Mucosa of descending colon (tissue), 3 donors: ENCODE measurements around the gene IFI27. TPM values are rescaled to one million over a fixed set of nuclear protein-coding genes. Genes with fewer than 3 reads are reported as not detected.

ENCODE experiments used
- ATAC-seq: fragments of 200-7000 bp; cut with Tn5 transposase; one replicate; pipeline ENCODE4 v1.9.1; 2020; ENCODE audit warnings: mild to moderate bottlenecking, moderate library complexity
- DNase-seq, 3 donors: peaks; one replicate each; pipeline ENCODE4 v3.0.0-alpha.2; 2020
- H3K36me3 ChIP-seq: fragments of 200-600 bp; one replicate; pipeline ENCODE4 v1.8.0; 2021; ENCODE audit warnings: low read depth, mild to moderate bottlenecking
- H3K4me1 ChIP-seq: fragments of 200-600 bp; one replicate; pipeline ENCODE4 v1.8.0; 2021; ENCODE audit warnings: low read depth, mild to moderate bottlenecking
- H3K4me3 ChIP-seq: fragments of 200-600 bp; one replicate; pipeline ENCODE4 v1.8.0; 2021; ENCODE audit warnings: mild to moderate bottlenecking
- H3K9me3 ChIP-seq: fragments of 200-600 bp; one replicate; pipeline ENCODE4 v1.8.0; 2021; ENCODE audit warnings: mild to moderate bottlenecking
- intact Hi-C, 2 donors: fragments of 100-400 bp; cut with DNase I in 1 of 2; cut with micrococcal nuclease in 1 of 2; formaldehyde crosslinking; loops; one replicate each; pipeline versions ENCODE4 v1.11.0 to v1.11.1; 2022; cut with DNase I, micrococcal nuclease
- total RNA-seq, 3 donors: library from RNA; stranded (reverse); fragmentation: NEBNext Ultra II Directional in 2 of 3; extraction: Animal tissue kit (Norgen Biotek cat#: 25700) in 2 of 3; gene quantifications; one replicate each; pipeline versions ENCODE4 v1.2.1 to v1.2.4, GENCODE V29; 2021 to 2023
- TF ChIP-seq, protein P1 (sequence below): fragments of 200-600 bp; IDR thresholded peaks from one replicate; pipeline ENCODE4 v1.8.0; 2022; ENCODE audit warnings: antibody characterized with exemption, mild to moderate bottlenecking
- donor health status: DM: no; HTN: no; CAD: no; lungs with moderate emphysema.
- donor health status: DM: no; HTN: no; CAD: no.
- donor health status: DM: no; HTN: yes; CAD: no.

Gene IFI27
- total RNA-seq, 3 donors from 2014 or later: 427 to 1,655 (median 710) TPM

DNA sequence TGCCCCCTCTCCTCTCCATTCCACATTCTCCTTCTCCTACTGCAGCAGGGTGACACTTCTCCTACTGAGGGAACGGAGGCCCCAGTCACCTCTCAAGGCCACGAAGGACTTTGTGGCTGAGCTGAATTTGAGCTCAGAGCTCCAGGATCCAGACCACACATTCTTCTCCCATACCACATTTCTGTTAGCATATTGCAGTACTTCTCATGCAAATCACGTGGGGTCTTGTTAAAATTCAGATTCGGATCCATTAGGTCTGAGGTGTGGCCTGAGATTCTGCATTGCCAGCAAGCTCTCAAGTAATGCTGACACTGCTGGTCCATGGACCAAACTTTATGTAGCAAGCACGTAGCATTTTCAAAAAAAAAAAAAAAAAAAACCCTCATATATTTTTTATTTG is 28.5 kb downstream of the IFI27 start:
- Histone ChIP-seq H3K36me3 (no peaks in the 10 kb centered on the region), H3K9me3 (no peaks in the 10 kb centered on the region), H3K4me1 (no peaks in the 10 kb centered on the region), H3K4me3 (no peak overlapping the region)
- ATAC-seq: no peak
- TF ChIP-seq, protein P1, sequence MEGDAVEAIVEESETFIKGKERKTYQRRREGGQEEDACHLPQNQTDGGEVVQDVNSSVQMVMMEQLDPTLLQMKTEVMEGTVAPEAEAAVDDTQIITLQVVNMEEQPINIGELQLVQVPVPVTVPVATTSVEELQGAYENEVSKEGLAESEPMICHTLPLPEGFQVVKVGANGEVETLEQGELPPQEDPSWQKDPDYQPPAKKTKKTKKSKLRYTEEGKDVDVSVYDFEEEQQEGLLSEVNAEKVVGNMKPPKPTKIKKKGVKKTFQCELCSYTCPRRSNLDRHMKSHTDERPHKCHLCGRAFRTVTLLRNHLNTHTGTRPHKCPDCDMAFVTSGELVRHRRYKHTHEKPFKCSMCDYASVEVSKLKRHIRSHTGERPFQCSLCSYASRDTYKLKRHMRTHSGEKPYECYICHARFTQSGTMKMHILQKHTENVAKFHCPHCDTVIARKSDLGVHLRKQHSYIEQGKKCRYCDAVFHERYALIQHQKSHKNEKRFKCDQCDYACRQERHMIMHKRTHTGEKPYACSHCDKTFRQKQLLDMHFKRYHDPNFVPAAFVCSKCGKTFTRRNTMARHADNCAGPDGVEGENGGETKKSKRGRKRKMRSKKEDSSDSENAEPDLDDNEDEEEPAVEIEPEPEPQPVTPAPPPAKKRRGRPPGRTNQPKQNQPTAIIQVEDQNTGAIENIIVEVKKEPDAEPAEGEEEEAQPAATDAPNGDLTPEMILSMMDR: no peak
- intact Hi-C loops: loop anchor here (5.0 to 10.0 kb wide), 2 partner anchors 102 to 104 kb away; no protein-coding TSS in a partner anchor
- no peak for DNase-seq

DNA sequence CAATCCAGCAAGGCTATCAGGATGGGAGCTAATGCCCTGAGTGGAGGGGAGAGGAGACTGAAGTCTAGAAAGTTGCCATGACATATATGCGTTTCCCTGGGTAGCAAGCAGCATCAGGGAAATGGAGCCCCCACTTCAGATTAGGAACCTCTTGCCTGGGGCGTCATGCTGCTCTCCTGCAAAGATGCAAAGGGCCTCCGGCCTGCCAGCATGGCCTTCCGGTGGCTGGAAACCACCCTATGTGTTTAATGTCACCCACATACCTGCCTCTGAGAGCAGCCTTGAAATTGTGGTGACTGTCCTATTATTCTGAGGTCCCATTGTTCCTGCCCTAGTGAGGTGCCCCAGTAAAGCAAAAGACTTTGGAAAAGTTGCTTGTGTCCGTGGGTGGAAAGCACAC is 28.9 kb downstream of the IFI27 start:
- Histone ChIP-seq H3K4me1 (no peaks in the 10 kb centered on the region), H3K9me3 (no peaks in the 10 kb centered on the region), H3K36me3 (no peaks in the 10 kb centered on the region), H3K4me3 (no peak overlapping the region)
- intact Hi-C loops: loop anchor here (5.0 to 10.0 kb wide), 2 partner anchors 102 to 105 kb away; no protein-coding TSS in a partner anchor
- DNase-seq (no peak), ATAC-seq (no peak)
- TF ChIP-seq, protein P1: no peak

DNA sequence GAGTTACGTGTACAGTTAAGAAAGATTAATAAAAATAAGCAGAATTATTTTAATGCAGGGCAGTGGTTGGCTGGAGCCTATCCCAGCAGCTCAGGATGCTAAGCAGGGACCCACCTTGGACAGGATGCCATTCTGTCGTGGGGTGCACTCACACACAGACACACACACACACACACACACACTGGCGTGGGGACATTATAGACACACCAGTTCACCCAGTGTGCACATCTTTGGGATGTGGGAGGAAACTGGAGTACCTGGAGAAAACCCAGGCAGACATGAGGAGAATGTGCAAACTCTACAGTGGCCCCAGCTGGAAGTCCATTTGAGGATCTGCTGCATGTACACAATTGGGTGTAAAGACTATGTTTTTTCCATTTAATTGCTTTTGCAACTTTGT is 31.7 kb downstream of the IFI27 start:
- intact Hi-C loops: no loop called here
- no peak for ATAC-seq
- no peaks in the 10 kb centered on the region for H3K4me1 ChIP-seq

DNA sequence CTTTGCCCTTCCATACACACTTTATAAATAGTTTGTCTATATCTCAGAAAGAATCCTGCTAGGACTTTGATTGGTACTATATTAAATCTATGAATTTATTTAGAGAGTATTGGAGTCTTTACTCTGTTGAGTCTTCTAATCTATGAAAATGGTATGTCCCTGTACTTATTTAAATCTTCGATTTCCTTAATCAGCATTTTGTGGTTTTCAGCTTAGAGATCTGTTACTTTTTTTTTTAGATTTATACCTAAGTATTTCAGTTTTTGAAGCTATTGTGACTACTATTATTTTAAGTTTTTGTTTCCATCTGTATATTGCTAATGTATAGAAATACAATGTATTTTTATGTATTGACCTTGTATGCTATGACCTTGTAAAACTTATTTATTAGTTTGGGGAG is 32.3 kb downstream of the IFI27 start:
- Histone ChIP-seq H3K36me3 (no peaks in the 10 kb centered on the region), H3K4me1 (no peaks in the 10 kb centered on the region), H3K4me3 (no peak overlapping the region), H3K9me3 (no peaks in the 10 kb centered on the region)
- DNase-seq (no peak), ATAC-seq (no peak)
- TF ChIP-seq, protein P1: no peak
- intact Hi-C loops: no loop called here

More for the DNA sequence above, 31.7 kb downstream of the IFI27 start:
- no peaks in the 10 kb centered on the region for H3K36me3 ChIP-seq
- TF ChIP-seq, protein P1: no peak
- no peak overlapping the region for H3K4me3 ChIP-seq
- H3K9me3 ChIP-seq: no peaks in the 10 kb centered on the region
- DNase-seq: no peak

DNA sequence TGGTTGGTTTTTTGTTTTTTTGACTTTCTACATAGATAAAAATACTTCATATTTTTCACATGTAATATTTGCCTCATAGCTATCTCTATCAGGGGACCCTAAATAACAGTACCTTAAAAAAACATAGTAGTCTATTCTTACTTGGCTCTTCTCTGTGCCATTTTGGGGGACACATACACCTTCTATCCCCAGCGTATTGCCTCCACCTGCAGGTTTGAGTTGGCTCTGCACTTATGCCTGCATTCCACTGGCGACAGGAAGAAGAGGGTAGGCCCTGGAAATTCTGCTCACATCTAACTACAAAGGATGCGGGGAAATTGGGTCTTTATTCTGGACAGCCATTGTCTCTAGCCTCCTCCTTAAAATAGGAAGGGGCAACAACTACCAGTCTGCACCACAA is 32.7 kb downstream of the IFI27 start:
- H3K9me3 ChIP-seq: no peaks in the 10 kb centered on the region
- DNase-seq (no peak), ATAC-seq (no peak)
- no peaks in the 10 kb centered on the region for H3K36me3 ChIP-seq
- TF ChIP-seq, protein P1: no peak
- no peak overlapping the region for H3K4me3 ChIP-seq
- intact Hi-C loops: no loop called here
- H3K4me1 ChIP-seq: no peaks in the 10 kb centered on the region

DNA sequence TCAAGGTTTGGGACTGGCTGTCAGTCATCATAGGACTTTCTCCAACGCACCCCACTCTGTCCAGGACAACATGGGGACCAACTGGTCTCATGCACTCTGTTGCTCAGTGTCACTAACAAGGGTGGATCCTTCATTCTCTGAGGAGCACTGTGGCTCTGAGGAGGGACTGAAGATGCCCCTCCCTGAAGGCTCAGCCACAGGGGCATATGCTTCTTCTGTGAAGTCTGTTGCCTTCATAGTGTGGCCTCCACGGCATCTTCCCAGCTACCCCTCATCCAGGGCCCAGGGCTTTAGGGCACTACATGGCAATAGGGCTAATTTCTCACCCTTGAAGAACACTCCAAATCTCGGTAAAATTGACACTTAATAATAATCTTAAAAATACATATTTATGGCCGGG is 33.2 kb downstream of the IFI27 start:
- no peaks in the 10 kb centered on the region for H3K4me1 ChIP-seq
- no peaks in the 10 kb centered on the region for H3K9me3 ChIP-seq
- TF ChIP-seq, protein P1: no peak
- no peak overlapping the region for H3K4me3 ChIP-seq
- no peak for DNase-seq
- intact Hi-C loops: no loop called here
- ATAC-seq: no peak
- H3K36me3 ChIP-seq: no peaks in the 10 kb centered on the region
